GM18507 (cell line): ENCODE data around the gene ZNG1F.
A peak's percentile ranks its signal among the peaks of the same experiment; 100 is the strongest.
"Not testable (repeated sequence)": the region's sequence is repeated elsewhere in the genome, so short reads cannot be mapped to it uniquely, and the experiment has no call there.

Experiments
- DNase-seq: peaks from one replicate; pipeline ENCODE4 v3.0.0; 2011; ENCODE audit warnings: low read depth; ENCODE audit not compliant: insufficient read length; ENCODE audit errors: extremely low spot score
- FAIRE-seq: peaks from 2 replicates; lab custom pipeline; 2011; peaks lifted over from hg19 to GRCh38; lab: Jason Lieb, UNC

ZNG1F gene

DNA sequence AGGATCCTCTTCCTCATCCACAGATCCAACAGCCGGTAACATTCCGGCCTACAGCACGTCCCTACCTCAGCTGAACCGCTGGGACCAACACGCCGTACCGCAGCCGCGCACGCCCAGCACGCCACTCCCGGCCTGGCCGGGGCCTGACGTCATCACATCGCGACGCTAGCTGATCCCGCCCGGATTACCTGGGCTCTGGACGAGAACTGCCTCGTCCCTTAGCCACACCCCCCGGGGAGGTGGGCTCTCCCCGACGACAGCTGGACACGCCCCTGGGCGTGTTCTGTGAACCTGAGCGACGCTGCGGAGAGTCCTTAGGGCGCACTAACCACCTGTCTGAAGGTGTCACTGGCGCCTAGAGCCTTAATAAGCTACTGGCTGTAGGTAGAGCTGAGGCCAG, at the start of gene ZNG1F:
Gene ZNG1F, minus strand, starts transcription at position 101 of the 400 bp plus-strand sequence. Its CDS starts 59 bp downstream, at position 42.
- DNase-seq, FAIRE-seq: not testable (repeated sequence)

DNA sequence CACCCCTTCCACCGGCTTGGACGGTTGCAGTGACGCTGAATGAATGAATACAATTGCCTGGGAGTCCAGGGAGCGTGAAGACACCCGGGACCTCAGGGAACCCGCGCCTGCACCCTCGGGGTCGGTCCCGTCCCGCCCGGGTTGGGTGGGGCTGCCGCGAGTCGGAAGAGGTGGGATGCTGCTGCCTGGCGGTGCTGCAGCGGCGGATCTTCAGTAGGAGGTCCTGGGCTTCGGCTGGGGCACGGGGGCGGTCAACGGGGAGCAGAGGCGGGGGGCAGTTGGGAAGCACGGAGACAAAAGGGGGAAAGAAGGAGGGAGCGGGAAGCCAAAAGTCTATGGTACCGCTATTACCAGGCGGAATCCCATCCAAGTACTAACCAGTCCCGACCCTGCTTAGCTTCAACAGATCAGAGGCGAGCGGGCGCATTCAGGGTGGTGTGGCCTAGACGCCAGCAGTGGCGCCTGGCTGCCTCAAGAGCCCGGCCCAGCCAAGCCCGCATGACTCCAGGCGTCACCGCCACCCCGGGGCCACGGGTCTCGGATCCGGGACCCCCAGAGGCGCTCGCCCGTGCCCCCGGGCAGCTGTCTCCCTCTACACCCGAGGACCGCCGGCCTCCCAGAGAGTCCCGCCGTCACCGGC, 48.1 kb upstream of the ZNG1F start:
- FAIRE-seq, DNase-seq: not testable (repeated sequence)

DNA sequence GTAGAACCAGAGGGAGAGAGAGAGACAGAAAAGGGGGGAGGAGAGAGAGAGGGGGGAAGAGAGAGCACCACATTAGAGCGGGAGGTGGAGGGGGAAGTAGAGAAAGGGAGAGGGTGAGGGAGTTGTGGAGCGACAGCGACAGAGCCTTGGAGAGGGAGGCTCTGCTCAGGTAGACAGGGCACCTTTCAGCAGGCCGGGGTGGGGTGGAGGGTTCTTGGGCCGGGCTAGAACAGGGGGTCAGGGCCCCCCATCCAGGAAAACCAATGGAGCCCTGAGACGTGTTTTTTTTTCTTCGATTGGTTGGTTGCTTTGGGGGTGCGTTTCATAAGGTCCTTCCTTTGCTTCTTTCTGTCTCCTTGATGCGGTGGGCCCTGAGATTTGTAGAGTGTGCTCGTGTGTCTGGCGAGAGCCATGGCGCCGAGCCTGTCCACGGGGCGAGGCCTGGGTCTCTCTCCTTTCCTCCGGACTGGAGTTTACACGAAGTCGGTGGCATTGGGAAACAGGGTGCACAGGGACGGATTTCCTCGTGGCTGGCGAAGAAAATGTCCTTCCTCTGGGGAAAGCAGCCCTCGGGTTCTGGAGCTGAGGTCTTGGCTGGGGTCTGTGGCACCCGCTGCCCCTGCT, 47.5 kb upstream of the ZNG1F start:
- DNase-seq, FAIRE-seq: not testable (repeated sequence)

DNA sequence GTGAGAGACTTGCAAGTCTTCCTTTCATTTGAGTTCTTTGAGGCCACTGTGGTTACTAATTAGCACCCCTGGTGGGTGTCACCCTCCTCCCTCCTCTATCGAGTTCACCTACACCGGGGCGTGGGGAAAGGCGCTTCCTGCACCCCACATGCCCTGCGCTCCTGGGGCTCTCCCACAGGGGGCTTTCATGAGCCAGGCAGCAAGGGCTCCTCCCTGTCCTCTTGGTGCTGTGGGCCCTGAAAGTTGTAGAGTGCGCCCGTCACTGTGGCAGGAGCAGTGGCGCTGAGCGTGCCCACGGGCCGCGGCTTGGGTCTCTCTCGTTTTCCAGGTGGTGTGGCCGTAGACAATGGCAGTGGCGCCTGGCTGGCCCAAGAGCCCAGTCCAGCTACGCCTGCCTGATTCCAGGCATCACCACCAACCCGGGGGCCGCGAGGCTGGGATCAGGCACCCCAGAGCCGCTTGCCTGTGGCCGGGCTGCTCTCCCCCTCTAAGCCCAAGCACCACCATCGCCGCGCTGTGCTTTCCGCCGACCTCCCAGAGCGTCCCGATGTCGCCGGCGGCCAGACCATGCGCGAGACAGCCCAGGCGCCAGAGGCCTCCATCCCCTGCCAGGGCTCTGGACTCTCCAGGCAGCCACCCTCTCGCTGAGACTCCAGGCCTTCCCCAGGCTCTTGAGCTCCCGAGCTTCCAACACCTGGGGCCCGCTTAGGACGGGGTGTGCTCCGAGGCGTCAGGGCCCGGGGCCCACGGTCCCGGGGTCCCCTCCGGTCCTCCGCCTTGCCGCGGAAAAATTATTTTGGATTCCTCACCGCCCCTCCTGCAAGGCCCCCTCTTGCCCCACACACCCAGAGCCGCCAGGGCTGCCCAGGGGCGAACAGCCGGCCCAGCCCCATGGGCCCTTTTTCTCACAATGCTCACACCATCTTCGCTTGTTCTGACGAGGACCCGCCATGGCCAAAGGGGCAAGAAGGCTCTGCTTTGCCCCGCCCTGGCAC, 46.0 kb upstream of the ZNG1F start:
- not testable (repeated sequence) for FAIRE-seq
- DNase-seq = peak; percentile 33

DNA sequence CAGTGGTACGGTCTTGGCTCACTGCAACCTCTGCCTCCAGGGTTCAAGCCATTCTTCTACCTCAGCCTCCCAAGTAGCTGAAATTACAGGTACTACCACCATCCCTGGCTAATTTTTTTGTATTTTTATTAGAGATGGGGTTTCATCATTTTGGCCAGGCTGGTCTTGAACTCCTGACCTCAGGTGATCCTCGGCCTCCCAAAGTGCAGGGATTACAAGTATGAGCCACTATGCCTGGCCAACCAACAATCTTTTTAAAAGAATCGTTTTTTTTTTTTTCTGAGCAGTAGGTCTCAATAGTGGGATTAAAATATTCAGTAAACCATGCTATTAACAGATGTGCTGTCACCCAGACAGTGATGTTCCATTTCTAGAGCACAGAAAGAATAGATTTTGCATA, 45.1 kb upstream of the ZNG1F start:
- not testable (repeated sequence) for DNase-seq, FAIRE-seq

DNA sequence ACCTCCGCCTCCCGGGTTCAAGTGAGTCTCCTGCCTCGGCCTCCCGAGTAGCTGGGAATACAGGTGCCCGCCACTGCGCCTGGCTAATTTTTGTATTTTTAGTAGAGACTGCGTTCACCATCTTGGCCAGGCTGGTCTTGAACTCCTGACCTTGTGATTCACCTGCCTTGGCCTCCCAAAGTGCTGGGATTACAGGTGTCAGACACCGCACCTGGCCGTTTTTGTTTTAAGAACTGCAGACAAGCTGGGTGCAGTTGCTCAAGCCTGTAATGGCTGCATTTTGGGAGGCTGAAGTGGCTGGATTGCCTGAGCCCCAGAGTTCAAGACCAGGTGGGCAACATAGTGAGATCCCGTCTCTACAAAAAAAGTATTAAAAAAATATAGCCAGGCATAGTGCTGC, 43.2 kb upstream of the ZNG1F start:
- not testable (repeated sequence) for FAIRE-seq, DNase-seq

DNA sequence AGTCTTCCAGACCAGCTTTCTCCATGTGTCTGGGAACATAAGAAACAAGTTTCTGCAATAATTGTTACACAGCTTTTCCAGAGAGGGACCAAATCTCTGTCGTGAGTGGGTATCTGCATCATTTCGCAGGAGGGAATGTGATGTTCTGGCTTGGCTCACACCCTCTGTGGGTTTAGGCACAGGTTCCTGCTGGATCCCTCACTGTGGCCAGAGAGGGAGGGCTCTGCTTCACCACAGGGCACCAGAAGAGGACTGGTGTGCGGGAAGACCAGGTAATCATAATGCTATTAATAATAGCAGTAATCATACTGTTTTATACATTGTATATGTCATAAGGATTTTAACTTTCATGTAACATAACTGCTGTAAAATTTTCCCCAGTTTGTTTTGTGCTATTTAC, 41.3 kb upstream of the ZNG1F start:
- FAIRE-seq, DNase-seq: not testable (repeated sequence)

DNA sequence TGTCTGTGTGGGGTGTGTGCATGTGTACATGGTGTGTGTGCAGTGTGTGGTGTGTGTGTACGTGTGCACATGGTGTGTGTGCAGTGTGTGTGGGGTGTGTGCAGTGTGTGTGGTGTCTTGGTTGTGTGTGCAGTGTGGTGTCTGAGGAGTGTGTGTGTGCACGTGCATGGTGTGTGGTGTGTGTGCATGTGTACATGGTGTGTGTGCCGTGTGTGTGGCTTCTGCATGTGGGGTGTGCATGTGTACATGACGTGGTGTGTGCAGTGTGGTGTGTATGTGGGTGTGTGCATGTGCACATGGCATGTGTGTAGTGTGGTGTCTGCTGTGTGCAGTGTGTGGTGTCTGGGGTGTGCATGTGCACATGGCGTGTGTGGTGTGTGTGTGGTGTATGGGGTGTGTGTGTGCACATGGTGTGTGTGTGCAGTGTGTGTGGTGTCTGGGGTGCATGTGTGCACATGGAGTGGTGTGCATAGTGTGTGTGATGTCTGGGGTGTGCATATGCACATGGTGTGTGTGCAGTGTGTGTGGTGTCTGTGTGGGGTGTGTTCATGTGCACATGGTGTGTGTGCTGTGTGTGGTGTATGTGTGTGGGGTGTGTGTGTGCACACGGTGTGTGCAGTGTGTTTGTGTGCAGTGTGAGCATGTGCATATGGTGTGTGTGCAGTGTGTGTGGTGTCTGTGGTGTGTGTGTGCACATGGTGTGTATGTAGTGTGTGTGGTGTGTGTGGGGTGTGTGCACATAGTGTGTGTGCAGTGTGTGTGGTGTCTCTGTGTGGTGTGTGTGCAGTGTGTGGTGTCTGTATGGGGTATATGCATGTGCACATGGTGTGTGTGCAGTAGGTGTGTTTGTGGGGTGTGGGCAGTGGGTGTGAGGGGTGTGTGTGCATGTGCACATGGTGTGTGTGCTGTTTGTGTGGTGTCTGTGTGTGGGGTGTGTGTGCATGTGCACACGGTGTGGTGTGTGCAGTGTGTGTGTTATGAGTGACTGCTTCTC, 40.6 kb upstream of the ZNG1F start:
- DNase-seq (no peak), FAIRE-seq (no peak)

DNA sequence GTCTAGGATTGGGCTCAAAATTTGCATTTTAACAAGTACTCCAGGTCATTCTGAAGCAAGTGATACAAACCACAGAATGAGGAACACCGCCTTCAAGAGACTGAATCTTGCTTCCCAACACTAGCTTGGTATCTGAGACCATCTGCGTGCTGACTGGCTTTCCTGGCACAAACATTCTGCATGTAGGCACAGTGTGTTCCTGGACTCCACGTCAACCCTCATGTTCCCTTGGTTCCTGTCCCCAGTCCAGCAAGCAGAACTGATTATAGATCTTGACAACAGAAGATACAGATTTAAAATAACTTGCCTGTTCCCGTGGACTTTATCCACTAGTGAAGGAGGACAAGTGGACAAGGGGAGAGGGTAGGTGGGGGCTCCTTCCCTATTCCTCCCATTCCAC, 30.7 kb upstream of the ZNG1F start:
- not testable (repeated sequence) for FAIRE-seq, DNase-seq

DNA sequence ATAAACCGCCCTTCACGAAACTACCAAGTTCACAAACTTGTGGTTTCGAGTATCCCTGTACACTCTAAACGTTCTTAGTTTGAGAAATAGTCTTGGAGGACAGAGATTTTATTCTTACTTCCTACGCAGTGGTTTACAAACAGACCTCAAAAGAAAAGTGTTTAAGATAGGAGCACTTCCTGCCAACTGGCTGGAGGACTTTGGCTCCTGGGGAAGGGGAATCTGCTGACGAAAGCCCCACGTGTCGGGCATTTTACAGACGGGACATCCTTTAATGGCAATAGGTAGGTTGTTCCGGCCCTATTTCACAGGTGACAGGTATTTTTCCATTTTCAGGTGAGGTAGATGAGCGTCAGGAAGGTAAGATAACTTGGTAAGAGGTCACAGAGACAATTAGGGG, 678 bp downstream of the ZNG1F start:
- not testable (repeated sequence) for FAIRE-seq, DNase-seq

DNA sequence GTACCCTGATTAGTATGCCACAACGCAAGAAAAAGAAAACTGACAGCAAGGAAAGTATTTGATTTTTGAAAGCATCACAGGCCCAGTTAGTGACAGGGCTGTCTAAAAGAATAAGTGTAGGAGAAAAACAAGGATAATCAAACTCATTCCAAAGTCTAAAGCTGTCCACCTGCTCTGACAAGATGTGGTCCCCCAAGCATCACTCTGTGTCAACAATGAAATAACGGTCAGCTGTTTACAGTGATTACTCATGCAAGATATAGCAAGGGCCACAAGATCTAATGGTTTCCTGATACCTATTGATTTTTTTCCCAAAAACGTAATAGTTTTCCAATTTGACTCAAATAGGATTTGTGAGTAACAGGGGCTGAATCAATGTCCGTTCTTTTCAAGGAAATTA, 14.1 kb downstream of the ZNG1F start:
- not testable (repeated sequence) for DNase-seq, FAIRE-seq

DNA sequence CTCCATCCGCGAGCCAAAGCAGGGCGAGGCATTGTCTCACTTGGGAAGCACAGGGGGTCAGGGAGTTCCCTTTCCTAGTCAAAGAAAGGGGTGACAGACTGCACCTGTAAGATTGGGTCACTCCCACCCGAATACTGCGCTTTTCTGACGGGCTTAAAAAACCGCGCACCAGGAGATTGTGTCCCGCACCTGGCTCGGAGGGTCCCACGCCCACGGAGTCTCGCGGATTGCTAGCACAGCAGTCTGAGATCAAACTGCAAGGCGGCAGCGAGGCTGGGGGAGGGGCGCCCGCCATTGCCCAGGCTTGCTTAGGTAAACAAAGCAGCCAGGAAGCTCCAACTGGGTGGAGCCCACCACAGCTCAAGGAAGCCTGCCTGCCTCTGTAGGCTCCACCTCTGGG, 39.0 kb downstream of the ZNG1F start:
- FAIRE-seq, DNase-seq: not testable (repeated sequence)

DNA sequence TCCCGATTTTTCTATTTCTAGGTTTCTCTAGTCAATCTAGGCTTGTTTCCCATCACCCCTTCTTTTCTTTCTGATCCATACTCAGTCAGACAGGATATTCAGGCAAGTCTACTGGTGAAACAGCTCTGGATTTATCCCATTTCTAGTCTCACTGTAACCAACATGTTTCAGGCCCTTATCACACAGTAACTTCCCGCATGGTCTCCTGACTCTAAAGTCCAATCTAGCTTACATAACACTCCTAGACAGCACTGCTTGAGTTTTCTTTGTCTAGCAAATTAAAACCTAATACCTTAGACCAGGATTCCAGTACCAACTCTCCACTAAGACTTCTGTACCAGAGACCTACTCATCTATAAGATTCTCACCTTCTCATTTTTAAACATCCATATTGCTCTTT, 47.2 kb downstream of the ZNG1F start:
- not testable (repeated sequence) for DNase-seq, FAIRE-seq

DNA sequence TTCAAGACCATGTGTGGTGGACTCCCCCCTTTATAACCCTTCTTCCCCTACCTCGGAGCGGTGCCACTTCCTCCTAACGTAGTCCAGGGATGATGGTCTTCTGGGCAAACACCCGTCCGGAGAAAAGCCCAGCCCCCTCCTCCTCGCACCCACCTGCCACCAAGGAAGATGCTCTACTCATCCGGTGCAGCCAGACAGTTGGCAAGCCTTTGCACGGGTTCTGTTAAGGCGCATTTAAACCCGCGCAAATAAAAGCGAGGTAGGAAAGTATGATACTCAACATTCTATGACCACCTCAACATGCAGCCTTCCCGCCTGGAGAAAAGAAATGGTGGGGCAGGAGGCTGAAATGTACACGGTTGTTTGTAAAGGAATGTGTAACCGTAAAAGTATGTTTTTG, 60.5 kb downstream of the ZNG1F start, which contains the start of gene FOXD4L6:
Gene FOXD4L6, minus strand, starts transcription at position 101 of the 400 bp plus-strand sequence. CDS start 298 bp downstream, outside the sequence.
- not testable (repeated sequence) for FAIRE-seq

DNA sequence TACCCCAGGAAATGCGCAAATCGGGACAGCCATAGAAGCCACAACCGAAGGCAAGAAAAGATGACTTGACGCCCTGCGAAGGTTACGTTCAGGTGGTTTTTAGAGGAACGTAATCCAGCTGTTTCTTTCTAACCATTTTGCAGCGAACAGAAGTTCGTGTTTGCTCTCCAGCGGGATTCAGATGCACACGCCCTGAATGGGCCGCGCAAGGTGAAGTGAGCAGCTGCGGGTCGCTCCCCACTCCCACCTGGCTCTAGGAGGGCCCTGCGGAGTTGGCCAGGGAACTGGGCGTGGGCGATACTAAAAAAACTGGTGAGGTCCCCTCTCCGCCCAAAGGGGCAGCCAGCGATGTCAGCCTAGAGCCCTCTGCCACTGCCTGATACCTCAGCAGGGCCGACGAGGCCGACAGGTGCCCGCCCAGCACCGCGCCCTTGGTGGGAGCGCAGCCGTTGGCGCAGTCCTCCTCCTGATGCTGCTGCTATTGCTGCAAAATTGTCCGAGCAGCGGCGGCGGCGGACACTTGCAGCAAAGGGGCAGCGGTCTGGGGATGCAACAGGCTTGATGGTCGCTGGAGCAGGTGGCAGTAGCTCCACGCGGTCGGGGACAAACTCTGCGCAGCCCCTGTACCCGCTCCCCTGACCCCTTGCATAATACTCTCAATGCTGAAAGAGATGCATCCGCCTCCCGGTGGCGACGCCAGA, 62.2 kb downstream of the ZNG1F start:
- FAIRE-seq, DNase-seq: not testable (repeated sequence)

More for the DNA sequence above, 60.5 kb downstream of the ZNG1F start, which contains the start of gene FOXD4L6:
- DNase-seq = not testable (repeated sequence)

DNA sequence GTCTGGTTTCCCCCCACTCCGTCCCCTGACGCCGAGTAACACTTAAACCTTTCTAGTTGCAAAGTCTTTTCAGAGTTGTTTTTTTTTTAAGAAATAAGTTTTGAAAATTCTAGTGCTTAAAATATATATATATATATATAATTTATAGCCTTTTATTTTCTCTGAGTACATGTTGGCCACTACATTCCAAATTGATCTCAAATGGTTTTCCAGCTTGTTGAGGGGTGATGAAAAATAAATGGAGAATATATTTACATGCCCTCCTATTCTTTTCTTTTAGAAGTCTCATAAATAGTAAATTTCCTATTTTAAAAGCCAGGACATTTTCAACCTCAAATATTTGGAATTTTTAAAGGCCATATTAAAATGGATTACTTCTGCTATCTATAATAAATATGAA, 63.2 kb downstream of the ZNG1F start:
- FAIRE-seq, DNase-seq: not testable (repeated sequence)

DNA sequence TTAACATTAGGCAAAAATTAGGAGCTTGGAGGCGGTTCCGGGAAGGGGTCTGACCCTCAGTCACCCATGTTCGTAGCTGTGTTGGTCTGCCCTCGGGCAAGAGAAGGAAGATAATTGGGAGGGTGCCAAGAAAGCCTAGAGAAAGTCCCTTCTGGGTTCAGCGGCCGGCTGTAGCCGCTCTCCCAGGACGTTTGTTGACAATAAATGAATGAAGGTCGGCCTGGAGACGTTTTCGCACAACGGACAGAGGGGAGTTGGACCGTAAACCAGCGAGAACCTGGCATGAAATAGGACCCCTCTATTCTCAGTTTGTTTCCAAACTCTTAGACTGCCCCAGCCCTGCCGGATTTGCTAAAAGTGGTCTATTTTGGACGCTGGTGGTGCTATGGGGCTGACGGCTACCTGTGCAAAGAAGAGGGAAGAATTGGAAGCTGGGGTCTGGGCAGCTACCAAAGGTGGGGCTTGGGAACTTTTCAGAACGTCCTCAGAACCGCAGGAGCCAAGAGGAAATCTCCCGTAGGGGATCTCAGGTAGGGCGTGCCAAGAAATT, 63.9 kb downstream of the ZNG1F start:
- FAIRE-seq = not testable (repeated sequence)

More for the DNA sequence above, 63.9 kb downstream of the ZNG1F start:
- DNase-seq = not testable (repeated sequence)
